Cardiac fibroblast (primary cell): Measurements from ENCODE around the gene CLEC7A.

Experiments
- DNase-seq, 2 donors: peaks; one replicate each; pipeline versions ENCODE4 v3.0.0 to v3.0.0-alpha.2; 2010; ENCODE audit warnings: low read depth in 2 of 2
- H3K4me3 ChIP-seq, 2 donors: replicated peaks in 1 of 2; 1 replicate in 1 of 2; 2 replicates in 1 of 2; pipeline ENCODE4 v1.5.1; 2011; ENCODE audit warnings: low read depth in 2 of 2, low read length in 2 of 2, mild to moderate bottlenecking in 2 of 2, moderate library complexity in 1 of 2
- TF ChIP-seq, protein P1 (sequence below): IDR thresholded peaks from one replicate; pipeline ENCODE4 v1.5.1; 2011; ENCODE audit warnings: low read depth, mild to moderate bottlenecking, low read length, inconsistent platforms

CLEC7A gene

DNA sequence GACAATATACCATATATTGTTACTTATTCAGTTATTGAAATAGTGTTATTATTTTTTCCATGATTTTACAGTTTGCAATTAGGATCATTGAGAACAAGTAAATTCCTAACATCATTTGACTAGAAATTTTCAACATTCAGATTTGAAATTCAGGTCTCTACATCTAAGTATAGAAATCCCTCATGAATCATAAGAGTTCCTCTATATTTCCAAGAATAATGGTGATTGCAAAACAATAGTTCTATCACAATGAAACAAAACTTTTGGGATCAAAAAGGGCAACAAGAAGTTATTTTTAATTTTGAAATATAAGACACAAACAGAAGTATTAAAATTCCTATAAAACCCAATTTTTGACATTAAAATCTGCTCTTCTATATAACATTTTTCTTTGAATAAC, 42.0 kb downstream of the CLEC7A start:
- no peak for DNase-seq
- H3K4me3 ChIP-seq, result no peak overlapping the region
- TF ChIP-seq, protein P1, sequence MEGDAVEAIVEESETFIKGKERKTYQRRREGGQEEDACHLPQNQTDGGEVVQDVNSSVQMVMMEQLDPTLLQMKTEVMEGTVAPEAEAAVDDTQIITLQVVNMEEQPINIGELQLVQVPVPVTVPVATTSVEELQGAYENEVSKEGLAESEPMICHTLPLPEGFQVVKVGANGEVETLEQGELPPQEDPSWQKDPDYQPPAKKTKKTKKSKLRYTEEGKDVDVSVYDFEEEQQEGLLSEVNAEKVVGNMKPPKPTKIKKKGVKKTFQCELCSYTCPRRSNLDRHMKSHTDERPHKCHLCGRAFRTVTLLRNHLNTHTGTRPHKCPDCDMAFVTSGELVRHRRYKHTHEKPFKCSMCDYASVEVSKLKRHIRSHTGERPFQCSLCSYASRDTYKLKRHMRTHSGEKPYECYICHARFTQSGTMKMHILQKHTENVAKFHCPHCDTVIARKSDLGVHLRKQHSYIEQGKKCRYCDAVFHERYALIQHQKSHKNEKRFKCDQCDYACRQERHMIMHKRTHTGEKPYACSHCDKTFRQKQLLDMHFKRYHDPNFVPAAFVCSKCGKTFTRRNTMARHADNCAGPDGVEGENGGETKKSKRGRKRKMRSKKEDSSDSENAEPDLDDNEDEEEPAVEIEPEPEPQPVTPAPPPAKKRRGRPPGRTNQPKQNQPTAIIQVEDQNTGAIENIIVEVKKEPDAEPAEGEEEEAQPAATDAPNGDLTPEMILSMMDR, result no peak

DNA sequence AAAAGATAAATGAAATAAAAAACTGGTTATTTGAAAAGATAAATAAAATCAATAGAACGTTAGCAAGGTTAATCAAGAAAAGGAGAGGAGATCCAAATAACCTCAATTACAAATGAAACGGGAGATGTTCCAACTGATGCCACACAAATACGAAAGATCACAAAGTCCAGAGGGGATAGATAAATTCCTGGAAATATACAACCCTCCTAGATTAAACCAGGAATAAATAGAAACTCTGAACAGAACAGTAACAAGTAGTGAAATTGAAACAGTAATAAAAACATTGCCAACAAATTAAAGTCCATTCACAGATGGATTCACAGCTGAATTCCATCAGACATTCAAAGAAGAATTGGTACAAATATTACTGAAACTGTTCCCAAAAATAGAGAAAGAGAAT, 43.6 kb downstream of the CLEC7A start:
- TF ChIP-seq, protein P1, result no peak
- no peak overlapping the region for H3K4me3 ChIP-seq
- DNase-seq, result no peak

DNA sequence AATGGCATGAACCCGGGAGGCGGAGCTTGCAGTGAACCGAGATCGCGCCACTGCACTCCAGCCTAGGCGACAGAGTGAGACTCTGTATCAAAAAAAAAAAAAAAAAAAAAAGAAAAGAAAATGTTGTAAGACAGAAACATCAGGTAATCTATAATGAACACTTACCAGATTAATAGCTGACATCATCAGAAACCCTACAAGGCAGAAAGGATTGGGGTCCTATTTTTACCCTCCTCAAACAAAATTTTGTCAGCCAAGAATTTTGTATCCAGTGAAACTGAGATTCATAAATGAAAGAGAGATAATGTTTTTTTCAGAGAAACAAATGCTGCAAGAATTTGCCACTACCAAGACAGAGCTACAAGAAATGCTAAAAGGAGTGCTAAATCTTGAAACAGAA, 45.3 kb downstream of the CLEC7A start:
- TF ChIP-seq, protein P1, result no peak

DNA sequence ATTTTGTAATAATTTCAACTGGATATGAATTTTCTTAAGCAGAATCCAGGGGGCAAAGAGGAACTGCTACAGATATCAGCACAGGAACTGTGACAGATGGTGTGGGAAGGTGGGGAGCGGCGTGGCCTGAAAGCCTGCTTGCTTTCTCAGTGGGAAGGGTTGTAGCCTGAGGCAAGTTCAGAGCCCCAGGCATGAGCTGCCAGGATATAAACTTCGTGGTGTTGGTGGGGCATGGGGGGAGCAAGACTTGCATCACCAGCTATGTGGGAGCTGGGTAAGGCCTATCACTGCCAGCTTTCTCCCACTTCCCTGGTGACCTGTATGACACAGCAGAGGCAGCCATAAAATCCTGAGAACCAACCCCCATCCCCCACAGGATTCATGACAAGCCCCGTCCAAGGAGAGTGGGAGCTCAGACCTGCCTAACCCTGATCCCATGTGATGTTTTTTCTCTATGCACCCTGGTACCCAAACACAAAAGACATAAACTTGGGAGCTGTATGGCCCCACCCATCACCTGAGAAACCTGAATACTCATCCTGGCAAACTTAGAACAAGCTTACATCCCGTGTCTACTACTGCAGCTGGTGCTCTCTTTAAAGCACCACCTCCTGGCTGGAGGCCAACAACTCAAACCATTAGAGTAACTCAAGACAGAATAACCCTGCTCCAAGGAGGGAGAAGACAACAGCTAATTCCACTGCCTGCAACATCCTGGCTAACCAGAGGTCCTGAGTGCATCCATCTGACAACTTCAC, 47.7 kb downstream of the CLEC7A start:
- TF ChIP-seq, protein P1, result no peak
- DNase-seq, result no peak

More for the DNA sequence above, 45.3 kb downstream of the CLEC7A start:
- no peak for DNase-seq
- H3K4me3 ChIP-seq, result no peak overlapping the region

DNA sequence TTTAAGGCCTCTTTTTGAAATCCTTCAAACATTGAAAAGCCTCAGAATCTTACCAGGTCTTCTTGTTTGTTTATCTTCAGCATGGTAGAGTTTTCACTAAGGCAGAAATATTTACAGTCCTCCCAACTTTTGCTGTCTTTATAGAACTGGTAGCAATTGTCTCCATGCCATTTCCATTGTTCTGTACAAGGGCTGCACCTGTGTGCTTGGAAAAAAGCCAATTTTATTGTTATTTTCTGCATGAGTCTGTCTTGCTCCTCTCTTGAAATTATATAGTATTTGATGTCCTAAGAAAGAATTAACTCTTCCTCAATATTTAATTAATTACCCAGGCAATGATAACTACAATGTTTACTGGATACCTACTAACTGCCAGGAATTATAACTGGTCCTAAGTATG, 54.5 kb downstream of the CLEC7A start:
- DNase-seq, result no peak
- H3K4me3 ChIP-seq, result no peak overlapping the region
- TF ChIP-seq, protein P1, result no peak

More for the DNA sequence above, 47.7 kb downstream of the CLEC7A start:
- no peak overlapping the region for H3K4me3 ChIP-seq

DNA sequence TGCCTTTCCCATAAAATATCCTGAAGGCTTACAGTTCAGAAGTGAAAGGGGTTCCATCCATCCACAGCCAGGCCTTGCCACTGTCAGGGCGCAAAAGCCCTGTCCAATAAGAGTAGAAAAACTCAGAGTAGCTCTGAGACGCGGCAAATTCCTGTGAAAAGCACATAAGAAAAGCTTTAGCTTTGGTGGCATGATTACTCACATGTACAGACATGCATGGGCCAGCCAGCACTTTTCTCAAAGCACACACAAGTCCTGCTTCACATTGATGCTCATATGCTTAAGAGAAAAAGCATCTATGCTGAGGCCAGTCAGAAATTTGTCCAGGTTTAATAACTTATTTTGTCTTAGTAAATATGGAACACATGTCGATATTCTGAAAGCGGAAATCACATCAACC, 56.7 kb downstream of the CLEC7A start:
- TF ChIP-seq, protein P1, result no peak
- DNase-seq, result no peak
- no peak overlapping the region for H3K4me3 ChIP-seq

DNA sequence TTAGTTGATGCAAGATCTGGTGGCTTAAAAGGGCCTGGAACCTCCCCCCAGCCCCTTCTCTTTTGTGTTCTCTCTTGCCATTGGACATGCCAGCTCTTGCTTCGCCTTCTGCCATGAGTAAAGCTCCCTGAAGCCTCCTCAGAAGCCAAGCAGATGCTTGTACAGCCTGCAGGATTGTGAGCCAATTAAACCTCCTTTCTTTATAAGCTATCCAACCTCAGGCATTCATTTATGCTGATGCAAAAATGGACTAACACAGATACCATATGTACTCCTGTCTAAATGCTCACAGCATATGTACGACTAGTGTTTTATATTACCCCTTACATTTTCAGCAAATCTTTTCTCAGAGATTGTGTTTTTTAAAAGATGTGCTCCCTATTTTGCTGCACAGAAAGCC, 57.9 kb downstream of the CLEC7A start:
- H3K4me3 ChIP-seq, result no peak overlapping the region
- TF ChIP-seq, protein P1, result no peak
- no peak for DNase-seq
